GM23248 (cell line): Measurements from ENCODE around the gene ETV1.

ENCODE experiments used
- EZH2 ChIP-seq: fragments of 200-600 bp; sonication (generic); IDR thresholded peaks from 2 replicates; pipeline ENCODE4 v1.6.1; 2018; ENCODE audit warnings: antibody characterized with exemption, mild to moderate bottlenecking; ENCODE audit not compliant: insufficient read depth, poor library complexity, severe bottlenecking
- EZH2phosphoT487 ChIP-seq: fragments of 200-600 bp; sonication (generic); IDR thresholded peaks from 2 replicates; pipeline ENCODE4 v1.6.1; 2018; ENCODE audit warnings: antibody characterized with exemption, moderate library complexity, mild to moderate bottlenecking, low read depth; ENCODE audit not compliant: insufficient read depth

DNA sequence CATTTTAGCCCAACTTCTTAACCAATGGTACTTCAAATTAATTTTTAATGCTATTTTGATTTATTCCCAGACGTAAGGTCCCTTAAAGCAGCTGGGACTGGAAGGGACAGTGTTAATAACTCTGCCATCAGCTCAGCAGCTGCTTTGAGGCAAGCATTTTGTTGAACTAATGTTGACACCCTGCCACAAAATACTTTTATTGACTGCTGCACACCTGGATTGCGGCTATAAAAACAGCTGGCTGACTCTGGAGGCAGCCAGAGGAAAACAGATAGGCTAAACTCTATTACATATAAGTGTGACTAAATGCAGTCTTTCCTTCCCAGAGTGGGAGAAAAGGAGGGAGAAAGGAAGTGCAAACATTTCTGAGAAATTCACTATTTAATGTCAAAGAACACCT lies 77.6 kb downstream of the ETV1 start:
- no peak for TF ChIP-seq EZH2
- TF ChIP-seq EZH2phosphoT487 = no peak
